Lower leg skin (tissue), 4 donors: ENCODE measurements around the gene MYRIP. TPM values are rescaled to one million over a fixed set of nuclear protein-coding genes. Genes with fewer than 3 reads are reported as not detected.

Experiments
- DNase-seq, 2 donors: peaks; one replicate each; pipeline ENCODE4 v3.0.0-alpha.2; 2019; ENCODE audit warnings: low spot score in 2 of 2
- H3K4me3 ChIP-seq: fragments of 200-600 bp; sonication (generic); 2 replicates; pipeline ENCODE4 v1.5.1; 2017; ENCODE audit warnings: mild to moderate bottlenecking, low read depth; ENCODE audit not compliant: poor library complexity, severe bottlenecking
- CTCF ChIP-seq, 3 donors: fragments of 450-650 bp; IDR thresholded peaks; one replicate each; pipeline ENCODE4 v1.5.1; 2016; ENCODE audit warnings: antibody characterized with exemption in 3 of 3, mild to moderate bottlenecking in 3 of 3, moderate library complexity in 2 of 3
- POLR2A ChIP-seq, 2 donors: fragments of 450-650 bp; IDR thresholded peaks; one replicate each; pipeline ENCODE4 v1.6.1; 2016 to 2017; ENCODE audit warnings: antibody characterized with exemption in 2 of 2, mild to moderate bottlenecking in 1 of 2, moderate library complexity in 1 of 2
- WGBS, 2 donors: methylation state at CpG; one replicate each; pipeline ENCODE4 v1.1.5; 2018; 5-methylcytosine and 5-hydroxymethylcytosine counted together
- intact Hi-C: fragments of 100-400 bp; cut with DNase I; formaldehyde crosslinking; loops from one replicate; pipeline ENCODE4 v1.15.0; 2023; ENCODE audit warnings: low total_unique reads
- total RNA-seq, 4 donors: library from RNA; depleted of rRNA; stranded (reverse); fragments of >200 nt; gene quantifications; one replicate each; pipeline ENCODE4 v1.1.0, GENCODE V29; 2016

Gene MYRIP
- total RNA-seq, 4 donors from 2014 or later, result 1.2 to 2.9 (median 1.5) TPM

GRCh38 chr3:40208251-40208650, 398.8 kb downstream of the MYRIP start:
- intact Hi-C loops, result no loop called here
- no peak overlapping the region for H3K4me3 ChIP-seq
- DNase-seq, result no peak
- TF ChIP-seq POLR2A (IDR thresholded peaks at IDR 0.05) (no peak), CTCF (IDR thresholded peaks at IDR 0.05) (no peak)
- WGBS, 2 donors, result 78 to 96% methylated on average over 2 of the region's 2 CpGs

GRCh38 chr3:40211579-40211978, 402.2 kb downstream of the MYRIP start:
- H3K4me3 ChIP-seq, result no peak overlapping the region
- TF ChIP-seq CTCF (IDR thresholded peaks at IDR 0.05), result no peak
- no peak for TF ChIP-seq POLR2A (IDR thresholded peaks at IDR 0.05)
- intact Hi-C loops, result no loop called here
- DNase-seq, result no peak
- 68 to 76% methylated on average over 4 of the region's 4 CpGs for WGBS, 2 donors

- 71 to 78% methylated on average over 5 of the region's 5 CpGs for WGBS, 2 donors
- H3K4me3 ChIP-seq, result no peak overlapping the region
- no peak for DNase-seq
- intact Hi-C loops, result no loop called here
- TF ChIP-seq CTCF (IDR thresholded peaks at IDR 0.05) (no peak), POLR2A (IDR thresholded peaks at IDR 0.05) (no peak)
These were observed 404.1 kb downstream of the MYRIP start for GRCh38 chr3:40213556-40213955.

DNA sequence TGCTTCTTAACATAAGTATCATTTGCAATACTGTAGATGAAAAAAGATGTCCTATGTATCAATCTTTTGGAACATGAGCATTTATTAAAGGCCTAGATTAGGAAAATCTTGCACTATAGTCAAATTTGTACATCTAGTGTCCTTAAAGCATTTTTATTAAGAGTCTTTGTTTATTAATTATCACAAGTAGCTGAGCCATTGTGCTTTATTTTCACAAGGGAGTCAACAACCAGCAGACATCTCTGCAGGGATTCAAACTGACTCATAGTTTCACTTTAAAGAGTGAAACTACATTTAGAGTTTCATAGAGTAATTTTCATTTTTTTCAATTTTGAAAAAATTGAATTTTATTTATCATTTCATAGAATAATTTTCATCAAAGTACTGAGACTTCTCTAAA, 405.6 kb downstream of the MYRIP start:
- TF ChIP-seq CTCF (IDR thresholded peaks at IDR 0.05) (no peak), POLR2A (IDR thresholded peaks at IDR 0.05) (no peak)
- H3K4me3 ChIP-seq, result no peak overlapping the region
- intact Hi-C loops, result no loop called here
- no peak for DNase-seq

GRCh38 chr3:40216471-40216870, 407.1 kb downstream of the MYRIP start:
- DNase-seq, result no peak
- TF ChIP-seq POLR2A (IDR thresholded peaks at IDR 0.05) (no peak), CTCF (IDR thresholded peaks at IDR 0.05) (no peak)
- WGBS, 2 donors, result 80 to 81% methylated on average over 2 of the region's 2 CpGs
- H3K4me3 ChIP-seq, result no peak overlapping the region
- intact Hi-C loops, result no loop called here

DNA sequence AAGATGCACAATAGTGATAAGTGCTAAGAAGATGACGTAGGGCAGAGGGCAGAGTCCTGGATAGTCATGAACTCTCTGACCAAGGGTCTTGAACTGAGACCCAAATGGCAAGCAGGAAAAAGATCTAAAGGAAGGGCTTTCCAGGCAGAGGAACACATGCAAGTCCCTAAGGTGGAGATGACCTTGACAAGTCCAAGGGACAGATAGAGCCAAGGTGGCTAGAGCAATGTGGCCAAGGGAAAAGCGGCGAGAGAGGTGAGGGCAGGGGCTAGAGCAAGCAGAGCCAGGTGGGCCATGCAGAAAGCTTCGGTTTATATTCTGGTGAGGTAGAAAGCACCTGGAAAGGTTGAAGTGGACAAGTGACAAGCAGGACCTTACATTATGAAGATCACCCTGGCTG, 414.4 kb downstream of the MYRIP start:
- intact Hi-C loops, result no loop called here
- no peak overlapping the region for H3K4me3 ChIP-seq
- WGBS, 2 donors, result 90 to 92% methylated on average over 4 of the region's 4 CpGs
- DNase-seq, result no peak
- no peak for TF ChIP-seq CTCF (IDR thresholded peaks at IDR 0.05)
- no peak for TF ChIP-seq POLR2A (IDR thresholded peaks at IDR 0.05)
